T-cell (primary cell): Measurements from ENCODE around the gene ZBTB40. TPM values are rescaled to one million over a fixed set of nuclear protein-coding genes. Genes with fewer than 3 reads are reported as not detected.

Experiments
- ATAC-seq, 4 experiments: fragments of 200-7000 bp in 3 of 4; fragments of 150-1000 bp in 1 of 4; cut with Tn5 transposase; replicated peaks in 1 of 4; 1 replicate in 3 of 4; 2 replicates in 1 of 4; pipeline ENCODE4 v1.10.0; 2021; ENCODE audit warnings: moderate library complexity in 3 of 4, mild to moderate bottlenecking in 2 of 4, moderate number of reproducible peaks in 1 of 4
- CTCF ChIA-PET, 2 donors: fragments of 300-600 bp; sonication (Branson Sonifier 250); formaldehyde crosslinking; loops; one replicate each; lab custom pipeline; 2022; ENCODE audit warnings: antibody characterized with exemption in 2 of 2; lab: Charles Lee
- POLR2A ChIA-PET, 2 donors: fragments of 300-600 bp; sonication (Branson Sonifier 250); formaldehyde crosslinking; loops; one replicate each; lab custom pipeline; 2022; ENCODE audit warnings: antibody characterized with exemption in 2 of 2; lab: Charles Lee
- DNase-seq, 35 experiments: peaks; one replicate each; pipeline versions ENCODE4 v3.0.0 to v3.0.0-alpha.2; 2013 to 2023
- H3K27ac ChIP-seq: one replicate; pipeline ENCODE4 v1.5.1; 2013; ENCODE audit warnings: low read length
- H3K27me3 ChIP-seq, 2 experiments: replicated peaks in 1 of 2; 1 replicate in 1 of 2; 2 replicates in 1 of 2; pipeline versions ENCODE4 v1.6.1 to v1.7.0; 2013; ENCODE audit warnings: low read length in 1 of 2, mixed read lengths in 1 of 2; ENCODE audit not compliant: control insufficient read depth in 2 of 2, insufficient read depth in 2 of 2; ENCODE audit errors: extremely low read depth in 1 of 2
- H3K36me3 ChIP-seq, 2 donors: 1 replicate in 1 of 2; 2 replicates in 1 of 2; pipeline versions ENCODE4 v1.6.1 to v1.7.0; 2013; ENCODE audit warnings: low read length in 1 of 2; ENCODE audit not compliant: control insufficient read depth in 2 of 2, insufficient read depth in 1 of 2; ENCODE audit errors: extremely low read depth in 1 of 2
- H3K4me1 ChIP-seq, 2 experiments: 1 replicate in 1 of 2; 2 replicates in 1 of 2; pipeline versions ENCODE4 v1.6.1 to v1.7.0; 2013; ENCODE audit warnings: low read length in 2 of 2, mixed read lengths in 1 of 2; ENCODE audit not compliant: insufficient read depth in 2 of 2, control insufficient read depth in 1 of 2; ENCODE audit errors: extremely low read depth in 1 of 2
- H3K4me3 ChIP-seq, 2 donors: 1 replicate in 1 of 2; 2 replicates in 1 of 2; pipeline versions ENCODE4 v1.5.1 to v1.7.0; 2013; ENCODE audit warnings: mild to moderate bottlenecking in 2 of 2, low read length in 1 of 2, moderate library complexity in 1 of 2; ENCODE audit not compliant: control insufficient read depth in 1 of 2; ENCODE audit errors: extremely low read depth in 1 of 2
- H3K9me3 ChIP-seq: 2 replicates; pipeline ENCODE4 v1.7.0; 2013
- H3K27ac Mint-ChIP-seq, 2 donors: one replicate each; pipeline ENCODE4 v1.8.0; 2020 to 2021; ENCODE audit warnings: mild to moderate bottlenecking in 2 of 2, mixed read lengths in 2 of 2
- H3K27me3 Mint-ChIP-seq, 2 donors: one replicate each; pipeline ENCODE4 v1.8.0; 2021 to 2022; ENCODE audit warnings: mixed read lengths in 2 of 2
- H3K36me3 Mint-ChIP-seq: one replicate; pipeline ENCODE4 v1.8.0; 2021; ENCODE audit warnings: mixed read lengths
- H3K4me1 Mint-ChIP-seq, 3 donors: one replicate each; pipeline ENCODE4 v1.8.0; 2020 to 2022; ENCODE audit warnings: mixed read lengths in 3 of 3, mild to moderate bottlenecking in 1 of 3
- H3K4me3 Mint-ChIP-seq, 3 donors: one replicate each; pipeline ENCODE4 v1.8.0; 2020 to 2022; ENCODE audit warnings: mild to moderate bottlenecking in 3 of 3, mixed read lengths in 3 of 3, moderate library complexity in 3 of 3
- H3K9me3 Mint-ChIP-seq, 3 donors: one replicate each; pipeline ENCODE4 v1.8.0; 2020 to 2022; ENCODE audit warnings: mixed read lengths in 3 of 3
- WGBS: methylation state at CpG from one replicate; pipeline ENCODE4 v1.1.5; 2013; ENCODE audit warnings: missing lambda C conversion rate; ENCODE audit not compliant: insufficient coverage; 5-methylcytosine and 5-hydroxymethylcytosine counted together
- total RNA-seq, 35 experiments: library from RNA in 6 of 35; stranded (reverse) in 6 of 35; fragments of 120-200 nt in 1 of 35; gene quantifications; one replicate each; pipeline versions ENCODE4 v1.2.1 to v1.2.4 and lab custom pipeline; 2013 to 2026

The ZBTB40 gene
- total RNA-seq, 5 donors from 2014 or later (not counting 1 experiment from before 2014, with no cell fraction given): 42.6 to 62.9 (median 54.1) TPM

- H3K27me3 ChIP-seq: no peaks in the 10 kb centered on the region
- ChIA-PET POLR2A (no interaction called here), CTCF (no interaction called here)
- Mint-ChIP-seq H3K4me1 (peaks cover 54 to 60% (median 58%) of the 10 kb centered on the region in 3 donors), H3K9me3 (no peaks in the 10 kb centered on the region), H3K4me3 (no peak overlapping the region), H3K36me3 (peaks cover 18% of the 10 kb centered on the region), H3K27me3 (no peaks in the 10 kb centered on the region), H3K27ac (no peak overlapping the region)
- 86% methylated on average over 2 of the region's 6 CpGs for WGBS
- H3K9me3 ChIP-seq: no peaks in the 10 kb centered on the region
- no peak for DNase-seq
- no peak overlapping the region for H3K4me3 ChIP-seq
- H3K36me3 ChIP-seq: peaks cover 0 to 2% of the 10 kb centered on the region in 2 donors
- H3K27ac ChIP-seq: no peak overlapping the region
- H3K4me1 ChIP-seq: peaks cover 0 to 3% of the 10 kb centered on the region in 2 experiments
- no peak for ATAC-seq
Measured at GRCh38 chr1:22461678-22462527, 10.3 kb downstream of the ZBTB40 start.

GRCh38 chr1:22462928-22463327 lies 11.3 kb downstream of the ZBTB40 start:
- peaks cover 17% of the 10 kb centered on the region for H3K36me3 Mint-ChIP-seq
- Histone ChIP-seq H3K27ac (no peak overlapping the region), H3K4me3 (no peak overlapping the region), H3K4me1 (peaks cover 0 to 3% of the 10 kb centered on the region in 2 experiments), H3K36me3 (peaks cover 0 to under 1% of the 10 kb centered on the region in 2 donors), H3K27me3 (no peaks in the 10 kb centered on the region), H3K9me3 (no peaks in the 10 kb centered on the region)
- no peak overlapping the region for H3K27ac Mint-ChIP-seq
- POLR2A ChIA-PET: no interaction called here
- DNase-seq (no peak), ATAC-seq (no peak)
- no peaks in the 10 kb centered on the region for H3K27me3 Mint-ChIP-seq
- WGBS: no CpG with 5 or more reads among the region's 4 CpGs
- no peaks in the 10 kb centered on the region for H3K9me3 Mint-ChIP-seq
- H3K4me3 Mint-ChIP-seq: no peak overlapping the region
- H3K4me1 Mint-ChIP-seq: peaks cover 56 to 61% (median 56%) of the 10 kb centered on the region in 3 donors
- CTCF ChIA-PET: no interaction called here

- Mint-ChIP-seq H3K27ac (no peak overlapping the region), H3K9me3 (no peaks in the 10 kb centered on the region), H3K4me1 (peaks cover 51 to 54% (median 54%) of the 10 kb centered on the region in 3 donors), H3K27me3 (no peaks in the 10 kb centered on the region), H3K4me3 (no peak overlapping the region), H3K36me3 (peaks cover 12% of the 10 kb centered on the region)
- Histone ChIP-seq H3K27me3 (no peaks in the 10 kb centered on the region), H3K4me3 (no peak overlapping the region), H3K4me1 (peaks cover 0 to 3% of the 10 kb centered on the region in 2 experiments), H3K9me3 (no peaks in the 10 kb centered on the region), H3K36me3 (no peaks in the 10 kb centered on the region), H3K27ac (no peak overlapping the region)
- WGBS: 95% methylated on average over 9 of the region's 9 CpGs
- DNase-seq: no peak
- ChIA-PET CTCF (interaction anchor here in 1 of 2 donors (1.0 kb wide), 1 partner anchor 12 kb away, joined by 3 read pairs; no protein-coding TSS in a partner anchor), POLR2A (interaction anchor here in 1 of 2 donors (0.5 kb wide), 1 partner anchor 34 kb away, joined by 3 read pairs; no protein-coding TSS in a partner anchor)
- no peak for ATAC-seq
Measured at GRCh38 chr1:22465015-22465565, 13.4 kb downstream of the ZBTB40 start.

GRCh38 chr1:22465671-22466070 lies 14.0 kb downstream of the ZBTB40 start:
- CTCF ChIA-PET: no interaction called here
- no peak for ATAC-seq

GRCh38 chr1:22470227-22470626 lies 18.6 kb downstream of the ZBTB40 start:
- Histone ChIP-seq H3K4me3 (no peak overlapping the region), H3K27ac (no peak overlapping the region), H3K36me3 (no peaks in the 10 kb centered on the region), H3K4me1 (no peaks in the 10 kb centered on the region), H3K9me3 (no peaks in the 10 kb centered on the region), H3K27me3 (no peaks in the 10 kb centered on the region)
- 96% methylated on average over 2 of the region's 4 CpGs for WGBS
- ChIA-PET POLR2A (no interaction called here), CTCF (no interaction called here)
- DNase-seq (no peak), ATAC-seq (no peak)
- Mint-ChIP-seq H3K9me3 (no peaks in the 10 kb centered on the region), H3K36me3 (peaks cover 6% of the 10 kb centered on the region), H3K27ac (no peak overlapping the region), H3K27me3 (no peaks in the 10 kb centered on the region), H3K4me1 (peaks cover 41 to 58% (median 48%) of the 10 kb centered on the region in 3 donors), H3K4me3 (no peak overlapping the region)

More at GRCh38 chr1:22465671-22466070, 14.0 kb downstream of the ZBTB40 start:
- H3K9me3 Mint-ChIP-seq: no peaks in the 10 kb centered on the region
- POLR2A ChIA-PET: no interaction called here
- H3K4me1 ChIP-seq: peaks cover 0 to 3% of the 10 kb centered on the region in 2 experiments
- no peaks in the 10 kb centered on the region for H3K36me3 ChIP-seq
- H3K27me3 Mint-ChIP-seq: no peaks in the 10 kb centered on the region
- H3K9me3 ChIP-seq: no peaks in the 10 kb centered on the region
- 100% methylated on average over 1 of the region's 2 CpGs for whole genome bisulfite sequencing
- no peak overlapping the region for H3K27ac ChIP-seq
- H3K27me3 ChIP-seq: no peaks in the 10 kb centered on the region
- no peak overlapping the region for H3K4me3 Mint-ChIP-seq
- H3K36me3 Mint-ChIP-seq: peaks cover 12% of the 10 kb centered on the region
- no peak for DNase-seq
- H3K4me3 ChIP-seq: no peak overlapping the region
- H3K4me1 Mint-ChIP-seq: peaks cover 52 to 55% (median 53%) of the 10 kb centered on the region in 3 donors
- H3K27ac Mint-ChIP-seq: no peak overlapping the region

GRCh38 chr1:22471078-22471477 lies 19.4 kb downstream of the ZBTB40 start:
- H3K27ac Mint-ChIP-seq: no peak overlapping the region
- no peaks in the 10 kb centered on the region for H3K36me3 ChIP-seq
- CTCF ChIA-PET: no interaction called here
- H3K27ac ChIP-seq: no peak overlapping the region
- no peak overlapping the region for H3K4me3 Mint-ChIP-seq
- ATAC-seq: no peak
- no peaks in the 10 kb centered on the region for H3K9me3 ChIP-seq
- no peaks in the 10 kb centered on the region for H3K27me3 Mint-ChIP-seq
- no peak overlapping the region for H3K4me3 ChIP-seq
- no peaks in the 10 kb centered on the region for H3K27me3 ChIP-seq
- no peaks in the 10 kb centered on the region for H3K9me3 Mint-ChIP-seq
- no peaks in the 10 kb centered on the region for H3K4me1 ChIP-seq
- no peak for DNase-seq
- peaks cover 7% of the 10 kb centered on the region for H3K36me3 Mint-ChIP-seq
- POLR2A ChIA-PET: no interaction called here
- no CpG with 5 or more reads among the region's 2 CpGs for WGBS
- peaks cover 43 to 60% (median 49%) of the 10 kb centered on the region in 3 donors for H3K4me1 Mint-ChIP-seq
